Cardiac fibroblast (primary cell): ENCODE data around the gene STX3.

ENCODE experiments used
- DNase-seq, 2 donors: peaks; one replicate each; pipeline versions ENCODE4 v3.0.0 to v3.0.0-alpha.2; 2010; ENCODE audit warnings: low read depth in 2 of 2
- H3K4me3 ChIP-seq, 2 donors: replicated peaks in 1 of 2; 1 replicate in 1 of 2; 2 replicates in 1 of 2; pipeline ENCODE4 v1.5.1; 2011; ENCODE audit warnings: low read depth in 2 of 2, low read length in 2 of 2, mild to moderate bottlenecking in 2 of 2, moderate library complexity in 1 of 2
- CTCF ChIP-seq: IDR thresholded peaks from one replicate; pipeline ENCODE4 v1.5.1; 2011; ENCODE audit warnings: low read depth, mild to moderate bottlenecking, low read length, inconsistent platforms

The STX3 gene

GRCh38 chr11:59854871-59855270, 99.7 kb downstream of the STX3 start:
- no peak for DNase-seq
- H3K4me3 ChIP-seq, result no peak overlapping the region
- TF ChIP-seq CTCF, result no peak
